H1 (cell line): ENCODE data around the gene ZBTB18. TPM values are rescaled to one million over a fixed set of nuclear protein-coding genes. Genes with fewer than 3 reads are reported as not detected.

Experiments
- BCL11A ChIP-seq, 2 experiments: IDR thresholded peaks; one replicate each; pipeline ENCODE4 v1.6.1; 2011; ENCODE audit warnings: low read depth in 2 of 2, low read length in 2 of 2, mild to moderate bottlenecking in 2 of 2
- EGR1 ChIP-seq: IDR thresholded peaks from 2 replicates; pipeline ENCODE4 v1.6.1; 2011; ENCODE audit warnings: low read depth, low read length, borderline replicate concordance
- EP300 ChIP-seq, 2 experiments: IDR thresholded peaks; 1 replicate in 1 of 2; 2 replicates in 1 of 2; pipeline ENCODE4 v1.6.1; 2011 to 2012; ENCODE audit warnings: low read depth in 2 of 2, low read length in 2 of 2, mild to moderate bottlenecking in 2 of 2, borderline replicate concordance in 1 of 2, inconsistent platforms in 1 of 2, moderate library complexity in 1 of 2
- HDAC6 ChIP-seq: IDR thresholded peaks from one replicate; pipeline ENCODE4 v1.7.1; 2012; ENCODE audit warnings: low read depth, mild to moderate bottlenecking, inconsistent platforms, low read length, moderate library complexity
- JUN ChIP-seq: IDR thresholded peaks from 2 replicates; pipeline ENCODE4 v1.6.1; 2011; ENCODE audit warnings: low read depth, mild to moderate bottlenecking, improper control_type of control experiment, low read length
- RFX5 ChIP-seq: IDR thresholded peaks from 2 replicates; pipeline ENCODE4 v1.6.1; 2011; ENCODE audit warnings: low read depth, low read length, improper control_type of control experiment, borderline replicate concordance
- SUZ12 ChIP-seq: fragments of 200-600 bp; sonication (generic); IDR thresholded peaks from 2 replicates; pipeline ENCODE4 v1.6.1; 2012; ENCODE audit warnings: mild to moderate bottlenecking, inconsistent platforms, low read length, moderate library complexity, mixed read lengths
- polyA plus RNA-seq, 7 experiments: library from polyadenylated mRNA; depleted of rRNA in 3 of 7; stranded (reverse) in 5 of 7; unstranded in 2 of 7; fragments of >200 nt in 5 of 7; fragments of 200-250 nt in 2 of 7; gene quantifications; 1 replicate in 5 of 7; 2 replicates in 1 of 7; 4 replicates in 1 of 7; pipeline versions ENCODE4 v1.2.1 to v1.2.3, GENCODE V29; 2011 to 2013; ENCODE audit warnings: missing spikeins in 2 of 7, mixed read lengths in 2 of 7
- total RNA-seq: library from RNA; stranded (reverse); fragmentation: NEBNext Ultra II Directional; extraction: Animal tissue kit (Norgen Biotek cat#: 25700); gene quantifications from 2 replicates; pipeline ENCODE4 v1.2.1, GENCODE V29; 2021
- TF ChIP-seq, protein P1 (sequence below): fragments of 300-600 bp; sonication (generic); IDR thresholded peaks from 2 replicates; pipeline ENCODE4 v1.7.1; 2012; ENCODE audit warnings: low read length, moderate library complexity, mild to moderate bottlenecking, inconsistent platforms; ENCODE audit not compliant: insufficient replicate concordance

The ZBTB18 gene
- total and polyA plus RNA-seq, 2 of the 8 experiments (the other 6 are each of a cell fraction or from before 2014, with no cell fraction given) = 8.5 to 14.4 TPM

GRCh38 chr1:244052016-244052727 is 1.1 kb downstream of the ZBTB18 start (continued):
- TF ChIP-seq BCL11A (IDR thresholded peaks at IDR 0.05; ENCODE audit: low read depth in 2 of 2, low read length in 2 of 2) (no peak), EP300 (IDR thresholded peaks at IDR 0.05; ENCODE audit: borderline replicate concordance in 1 of 2, low read depth in 2 of 2, low read length in 2 of 2) (no peak), HDAC6 (no peak), JUN (no peak), RFX5 (no peak), EGR1 (no peak), SUZ12 (no peak)
- TF ChIP-seq, protein P1, sequence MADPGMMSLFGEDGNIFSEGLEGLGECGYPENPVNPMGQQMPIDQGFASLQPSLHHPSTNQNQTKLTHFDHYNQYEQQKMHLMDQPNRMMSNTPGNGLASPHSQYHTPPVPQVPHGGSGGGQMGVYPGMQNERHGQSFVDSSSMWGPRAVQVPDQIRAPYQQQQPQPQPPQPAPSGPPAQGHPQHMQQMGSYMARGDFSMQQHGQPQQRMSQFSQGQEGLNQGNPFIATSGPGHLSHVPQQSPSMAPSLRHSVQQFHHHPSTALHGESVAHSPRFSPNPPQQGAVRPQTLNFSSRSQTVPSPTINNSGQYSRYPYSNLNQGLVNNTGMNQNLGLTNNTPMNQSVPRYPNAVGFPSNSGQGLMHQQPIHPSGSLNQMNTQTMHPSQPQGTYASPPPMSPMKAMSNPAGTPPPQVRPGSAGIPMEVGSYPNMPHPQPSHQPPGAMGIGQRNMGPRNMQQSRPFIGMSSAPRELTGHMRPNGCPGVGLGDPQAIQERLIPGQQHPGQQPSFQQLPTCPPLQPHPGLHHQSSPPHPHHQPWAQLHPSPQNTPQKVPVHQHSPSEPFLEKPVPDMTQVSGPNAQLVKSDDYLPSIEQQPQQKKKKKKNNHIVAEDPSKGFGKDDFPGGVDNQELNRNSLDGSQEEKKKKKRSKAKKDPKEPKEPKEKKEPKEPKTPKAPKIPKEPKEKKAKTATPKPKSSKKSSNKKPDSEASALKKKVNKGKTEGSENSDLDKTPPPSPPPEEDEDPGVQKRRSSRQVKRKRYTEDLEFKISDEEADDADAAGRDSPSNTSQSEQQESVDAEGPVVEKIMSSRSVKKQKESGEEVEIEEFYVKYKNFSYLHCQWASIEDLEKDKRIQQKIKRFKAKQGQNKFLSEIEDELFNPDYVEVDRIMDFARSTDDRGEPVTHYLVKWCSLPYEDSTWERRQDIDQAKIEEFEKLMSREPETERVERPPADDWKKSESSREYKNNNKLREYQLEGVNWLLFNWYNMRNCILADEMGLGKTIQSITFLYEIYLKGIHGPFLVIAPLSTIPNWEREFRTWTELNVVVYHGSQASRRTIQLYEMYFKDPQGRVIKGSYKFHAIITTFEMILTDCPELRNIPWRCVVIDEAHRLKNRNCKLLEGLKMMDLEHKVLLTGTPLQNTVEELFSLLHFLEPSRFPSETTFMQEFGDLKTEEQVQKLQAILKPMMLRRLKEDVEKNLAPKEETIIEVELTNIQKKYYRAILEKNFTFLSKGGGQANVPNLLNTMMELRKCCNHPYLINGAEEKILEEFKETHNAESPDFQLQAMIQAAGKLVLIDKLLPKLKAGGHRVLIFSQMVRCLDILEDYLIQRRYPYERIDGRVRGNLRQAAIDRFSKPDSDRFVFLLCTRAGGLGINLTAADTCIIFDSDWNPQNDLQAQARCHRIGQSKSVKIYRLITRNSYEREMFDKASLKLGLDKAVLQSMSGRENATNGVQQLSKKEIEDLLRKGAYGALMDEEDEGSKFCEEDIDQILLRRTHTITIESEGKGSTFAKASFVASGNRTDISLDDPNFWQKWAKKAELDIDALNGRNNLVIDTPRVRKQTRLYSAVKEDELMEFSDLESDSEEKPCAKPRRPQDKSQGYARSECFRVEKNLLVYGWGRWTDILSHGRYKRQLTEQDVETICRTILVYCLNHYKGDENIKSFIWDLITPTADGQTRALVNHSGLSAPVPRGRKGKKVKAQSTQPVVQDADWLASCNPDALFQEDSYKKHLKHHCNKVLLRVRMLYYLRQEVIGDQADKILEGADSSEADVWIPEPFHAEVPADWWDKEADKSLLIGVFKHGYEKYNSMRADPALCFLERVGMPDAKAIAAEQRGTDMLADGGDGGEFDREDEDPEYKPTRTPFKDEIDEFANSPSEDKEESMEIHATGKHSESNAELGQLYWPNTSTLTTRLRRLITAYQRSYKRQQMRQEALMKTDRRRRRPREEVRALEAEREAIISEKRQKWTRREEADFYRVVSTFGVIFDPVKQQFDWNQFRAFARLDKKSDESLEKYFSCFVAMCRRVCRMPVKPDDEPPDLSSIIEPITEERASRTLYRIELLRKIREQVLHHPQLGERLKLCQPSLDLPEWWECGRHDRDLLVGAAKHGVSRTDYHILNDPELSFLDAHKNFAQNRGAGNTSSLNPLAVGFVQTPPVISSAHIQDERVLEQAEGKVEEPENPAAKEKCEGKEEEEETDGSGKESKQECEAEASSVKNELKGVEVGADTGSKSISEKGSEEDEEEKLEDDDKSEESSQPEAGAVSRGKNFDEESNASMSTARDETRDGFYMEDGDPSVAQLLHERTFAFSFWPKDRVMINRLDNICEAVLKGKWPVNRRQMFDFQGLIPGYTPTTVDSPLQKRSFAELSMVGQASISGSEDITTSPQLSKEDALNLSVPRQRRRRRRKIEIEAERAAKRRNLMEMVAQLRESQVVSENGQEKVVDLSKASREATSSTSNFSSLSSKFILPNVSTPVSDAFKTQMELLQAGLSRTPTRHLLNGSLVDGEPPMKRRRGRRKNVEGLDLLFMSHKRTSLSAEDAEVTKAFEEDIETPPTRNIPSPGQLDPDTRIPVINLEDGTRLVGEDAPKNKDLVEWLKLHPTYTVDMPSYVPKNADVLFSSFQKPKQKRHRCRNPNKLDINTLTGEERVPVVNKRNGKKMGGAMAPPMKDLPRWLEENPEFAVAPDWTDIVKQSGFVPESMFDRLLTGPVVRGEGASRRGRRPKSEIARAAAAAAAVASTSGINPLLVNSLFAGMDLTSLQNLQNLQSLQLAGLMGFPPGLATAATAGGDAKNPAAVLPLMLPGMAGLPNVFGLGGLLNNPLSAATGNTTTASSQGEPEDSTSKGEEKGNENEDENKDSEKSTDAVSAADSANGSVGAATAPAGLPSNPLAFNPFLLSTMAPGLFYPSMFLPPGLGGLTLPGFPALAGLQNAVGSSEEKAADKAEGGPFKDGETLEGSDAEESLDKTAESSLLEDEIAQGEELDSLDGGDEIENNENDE = no peak
- TF ChIP-seq, all 59 proteins: peak for 0
